NCI-H187 treated with DMSO at 0.1 percent for 48 hours (cell line): Measurements from ENCODE around the gene RALGPS1.

Experiments used
- DNase-seq: peaks from one replicate; lab custom pipeline; 2025; lab: John Stamatoyannopoulos, UW

The RALGPS1 gene

DNA sequence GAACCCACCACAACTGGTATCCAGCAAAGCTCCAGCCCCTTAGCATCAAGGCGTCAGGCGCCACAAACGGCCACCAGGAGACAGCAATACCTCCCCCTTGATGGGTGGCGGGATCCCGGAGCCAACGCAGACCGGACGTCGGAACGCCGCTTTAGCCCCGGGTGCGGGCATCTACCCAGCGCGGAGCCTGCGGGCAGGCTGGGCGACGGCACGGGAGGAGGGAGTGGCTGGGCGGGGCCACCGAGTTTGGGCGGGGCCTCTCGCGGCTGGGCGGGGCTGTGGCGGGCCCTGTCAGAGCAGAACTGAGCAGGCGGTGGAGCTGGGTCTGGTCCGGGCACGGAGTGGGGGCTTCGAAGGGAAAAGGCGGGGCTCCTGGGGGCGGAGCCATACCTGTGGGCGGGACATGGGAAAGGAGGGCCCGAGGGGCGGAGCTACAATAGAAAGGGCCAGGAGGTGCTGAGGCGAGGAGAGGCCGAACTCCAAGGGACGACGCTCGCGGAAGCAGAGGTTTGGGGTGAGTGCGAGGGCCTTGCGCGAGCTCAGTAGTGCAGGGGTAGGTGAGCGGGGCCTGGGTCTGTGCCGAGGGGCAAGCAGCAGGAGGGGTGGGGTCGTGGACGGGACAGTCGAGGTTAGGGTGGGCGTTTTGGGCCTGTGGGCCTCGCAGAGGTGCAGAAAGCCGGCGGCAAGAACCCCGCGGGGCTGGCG is 309.7 kb downstream of the RALGPS1 start:
- no peak for DNase-seq

DNA sequence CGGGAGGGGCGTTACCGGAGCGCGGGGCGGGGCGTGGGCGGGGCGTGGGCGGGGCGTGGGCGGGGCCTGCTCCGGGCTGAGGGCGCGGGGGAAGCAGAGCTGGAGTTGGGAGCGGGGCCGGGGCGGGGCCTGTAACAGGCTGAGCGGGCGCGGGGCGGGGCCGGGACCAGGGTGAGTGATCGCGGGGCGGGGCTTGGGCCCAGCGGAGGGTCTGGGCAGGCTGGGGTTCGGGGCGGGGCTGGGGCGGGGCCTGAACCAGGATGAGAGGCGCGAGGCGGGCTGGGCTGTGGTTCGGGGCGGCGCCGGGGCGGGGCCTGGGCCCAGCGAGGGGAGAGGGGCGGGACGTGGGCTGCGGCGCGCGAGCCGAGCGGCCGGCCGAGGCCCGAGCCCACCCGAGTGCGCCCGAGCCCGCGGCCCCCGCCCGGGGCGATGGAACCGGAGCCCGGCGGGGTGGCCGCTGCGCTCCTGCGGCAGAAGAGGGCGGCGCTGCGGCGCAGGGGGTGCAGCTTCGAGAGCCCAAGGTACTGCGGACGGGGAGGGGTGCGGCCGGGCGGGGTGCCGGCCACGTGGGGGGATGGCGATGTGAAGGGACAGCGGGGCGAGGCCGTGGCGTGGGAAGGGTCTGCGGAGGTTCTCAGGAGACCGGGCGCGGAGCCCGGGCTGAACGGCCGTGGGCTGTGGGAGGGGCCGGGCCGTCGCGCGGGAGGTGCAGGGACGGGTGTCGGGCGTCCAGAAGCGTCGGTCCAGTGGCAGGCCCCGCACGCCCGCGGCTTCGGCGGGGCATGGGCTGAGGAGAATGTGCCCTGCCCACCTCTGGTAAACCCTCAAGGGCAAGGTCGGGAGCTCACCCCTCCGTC is 310.5 kb downstream of the RALGPS1 start:
- DNase-seq = peak; percentile 22

DNA sequence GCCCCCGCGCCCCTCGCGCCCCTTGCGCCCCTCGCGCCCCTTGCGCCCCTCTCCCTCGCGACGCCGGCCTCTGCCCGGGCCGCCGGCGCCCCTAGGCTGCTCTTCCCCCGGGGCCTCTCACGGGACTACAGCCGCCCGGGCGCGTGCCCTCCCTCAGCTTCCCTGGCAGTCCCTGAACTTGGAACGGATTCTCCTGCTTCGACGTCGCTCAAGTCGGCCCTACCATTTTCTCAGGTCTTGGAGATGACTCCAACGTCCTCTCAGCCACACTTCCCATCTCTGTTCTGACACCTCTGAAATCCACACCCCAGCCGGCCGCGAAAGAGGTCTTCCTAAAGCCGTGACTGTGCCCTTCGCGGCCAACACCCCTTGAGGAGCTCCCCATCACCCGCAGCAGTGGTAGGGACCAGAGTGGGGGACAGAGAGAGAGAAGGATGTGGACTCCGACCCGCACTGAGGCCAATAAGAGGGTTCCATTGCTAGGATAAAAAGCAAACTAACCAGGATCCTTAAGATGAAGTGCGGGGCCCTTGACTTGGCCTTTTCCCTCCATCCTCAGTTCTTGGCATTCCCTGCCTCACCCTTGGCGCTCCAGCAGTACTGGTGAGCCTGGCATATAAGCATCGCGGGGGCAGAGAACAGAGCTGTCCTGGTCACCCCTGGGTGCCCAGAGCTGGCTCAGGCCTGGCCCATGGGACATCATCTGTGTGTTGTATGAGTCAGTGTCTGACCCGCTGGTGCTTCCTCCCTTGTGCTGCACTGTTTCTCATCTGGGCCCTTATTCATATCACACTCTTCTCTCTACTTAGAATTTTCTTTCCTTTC is 311.4 kb downstream of the RALGPS1 start:
- DNase-seq = no peak

GRCh38 chr9:127229691-127230417 is 315.3 kb downstream of the RALGPS1 start:
- no peak for DNase-seq

- DNase-seq = no peak
Observed at GRCh38 chr9:127231666-127232065, 317.1 kb downstream of the RALGPS1 start.

GRCh38 chr9:127232833-127233549 is 318.4 kb downstream of the RALGPS1 start:
- DNase-seq = no peak

DNA sequence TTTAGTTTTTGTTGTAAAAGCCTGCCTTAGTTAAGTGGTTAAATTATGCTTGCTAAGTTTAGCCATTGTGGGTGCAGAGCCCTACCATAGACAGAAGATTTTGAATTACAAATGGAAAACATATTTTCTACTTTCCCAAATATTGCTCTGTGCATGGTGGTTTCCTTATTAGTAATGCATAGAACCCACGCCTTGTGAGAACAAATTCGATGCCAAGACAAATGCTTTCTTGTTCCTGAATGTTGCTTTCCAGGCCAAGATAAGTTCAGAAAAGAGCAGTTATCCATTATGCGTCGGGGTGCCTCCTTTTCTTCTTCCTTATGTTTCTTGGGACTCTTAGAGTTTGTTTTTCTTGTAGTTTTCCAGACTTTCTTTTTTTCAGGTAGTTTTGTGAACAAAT is 319.0 kb downstream of the RALGPS1 start:
- DNase-seq = no peak

DNA sequence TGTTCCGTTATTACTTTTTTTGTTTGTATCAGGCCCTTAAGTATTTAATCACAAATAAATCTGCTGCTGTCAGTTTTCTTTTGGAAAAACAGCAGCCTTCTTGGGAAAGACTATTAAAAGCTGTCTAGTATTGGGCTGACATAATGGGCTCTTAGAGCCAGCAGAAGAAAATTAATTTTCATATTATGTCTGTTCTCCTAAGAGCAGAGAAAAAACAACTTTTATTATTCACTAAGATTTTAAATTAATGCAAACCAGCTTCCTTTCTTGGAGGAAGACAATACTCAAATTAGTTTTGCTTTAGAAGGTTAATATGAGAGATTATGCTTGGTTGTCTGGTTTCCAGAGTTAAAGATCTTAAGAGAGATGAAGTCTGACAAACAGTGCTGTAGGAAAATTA is 319.4 kb downstream of the RALGPS1 start:
- DNase-seq = no peak

- DNase-seq = no peak
Observed at GRCh38 chr9:127237801-127238200, 323.2 kb downstream of the RALGPS1 start.

DNA sequence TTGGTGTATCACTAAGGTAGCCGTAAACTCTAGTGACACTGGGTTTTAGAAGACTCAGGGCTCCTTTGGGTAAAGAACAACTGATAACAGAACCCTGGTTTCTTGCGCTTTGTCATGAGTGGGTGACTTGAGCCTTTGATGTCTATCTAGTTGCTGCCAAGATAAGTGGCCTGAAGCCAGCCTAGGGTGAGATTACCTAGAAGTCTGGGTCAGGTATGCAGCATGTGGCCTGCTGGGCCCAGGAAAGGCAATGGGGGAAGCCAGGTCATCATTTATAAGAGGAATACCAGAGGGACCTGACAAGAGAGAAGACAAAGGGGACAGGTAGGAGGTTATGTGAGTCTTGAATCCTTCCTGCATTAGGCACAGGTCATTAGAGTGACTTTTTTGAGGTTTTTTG is 326.8 kb downstream of the RALGPS1 start:
- no peak for DNase-seq

DNA sequence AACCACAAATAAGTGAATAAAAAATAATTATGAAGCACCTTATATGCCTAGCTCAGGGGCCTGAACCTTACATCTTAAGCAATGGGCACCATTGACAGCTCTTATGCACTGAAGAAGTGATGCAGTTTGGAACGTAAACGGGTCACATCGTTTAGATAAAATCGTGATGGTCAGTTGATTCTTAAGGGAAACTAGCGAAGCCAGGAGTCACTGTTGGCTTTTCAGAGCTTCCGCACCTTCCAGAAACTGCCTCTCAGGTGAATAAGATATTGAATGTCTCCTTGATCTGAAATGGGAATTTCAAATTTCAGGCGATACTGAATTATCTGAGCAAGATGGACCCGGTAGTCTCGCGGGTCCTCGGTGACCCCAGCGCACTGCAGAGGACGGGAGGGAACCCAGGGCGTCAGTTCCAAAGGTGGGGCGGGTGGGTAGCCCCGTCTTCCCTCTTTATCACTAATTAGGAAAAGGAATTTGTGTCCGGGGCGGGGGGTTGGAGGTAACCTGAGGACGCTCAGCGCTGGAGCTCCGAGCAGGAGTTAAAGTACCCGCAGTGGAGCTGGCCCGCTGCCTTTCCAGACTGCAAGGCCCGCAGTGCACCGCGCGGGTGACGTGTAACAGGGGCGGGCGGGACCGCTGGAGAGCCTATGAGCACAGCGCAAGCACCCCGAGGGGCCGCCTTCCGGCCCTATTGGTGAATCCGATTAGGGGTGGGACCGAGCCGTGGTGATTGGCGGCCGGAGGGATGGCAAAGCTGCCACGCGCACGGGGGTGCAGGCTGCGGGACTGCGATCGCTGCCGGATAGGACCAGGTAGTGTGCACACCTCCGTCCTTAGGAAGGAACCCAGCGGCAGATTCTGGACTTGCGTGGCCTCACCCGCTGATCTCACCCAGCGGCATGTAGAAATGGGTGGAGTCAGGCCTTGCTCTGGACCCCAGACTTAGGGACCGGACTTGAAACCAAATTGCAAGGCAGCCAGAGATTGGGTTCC is 330.3 kb downstream of the RALGPS1 start:
- peak; percentile 30 for DNase-seq

DNA sequence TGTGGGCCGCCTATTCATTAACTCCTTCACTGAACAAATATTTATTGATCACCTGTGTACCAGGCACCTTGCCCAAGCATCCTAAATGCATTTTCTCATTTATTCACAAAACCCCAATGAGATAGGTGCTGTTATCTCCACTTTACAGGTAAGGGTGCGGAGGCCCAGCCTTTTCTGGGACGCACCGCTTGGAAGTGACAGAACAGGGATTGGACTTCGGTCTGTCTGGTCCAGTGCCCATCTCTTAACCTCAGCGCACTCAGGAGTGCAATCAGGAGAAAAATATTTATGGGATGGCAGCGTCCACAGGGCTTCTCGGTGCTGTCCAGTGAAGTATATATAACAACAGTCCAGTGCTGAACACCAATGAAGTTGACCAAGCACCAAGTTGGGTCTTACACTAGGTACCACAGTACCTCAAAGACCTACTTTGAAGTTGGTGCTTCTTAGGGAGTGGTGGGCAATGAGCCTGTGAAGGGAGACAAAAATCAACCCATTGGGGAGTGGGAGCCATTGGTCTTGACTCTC is 331.1 kb downstream of the RALGPS1 start:
- no peak for DNase-seq

- DNase-seq = no peak
Observed at GRCh38 chr9:127248241-127248640, 333.7 kb downstream of the RALGPS1 start.

DNA sequence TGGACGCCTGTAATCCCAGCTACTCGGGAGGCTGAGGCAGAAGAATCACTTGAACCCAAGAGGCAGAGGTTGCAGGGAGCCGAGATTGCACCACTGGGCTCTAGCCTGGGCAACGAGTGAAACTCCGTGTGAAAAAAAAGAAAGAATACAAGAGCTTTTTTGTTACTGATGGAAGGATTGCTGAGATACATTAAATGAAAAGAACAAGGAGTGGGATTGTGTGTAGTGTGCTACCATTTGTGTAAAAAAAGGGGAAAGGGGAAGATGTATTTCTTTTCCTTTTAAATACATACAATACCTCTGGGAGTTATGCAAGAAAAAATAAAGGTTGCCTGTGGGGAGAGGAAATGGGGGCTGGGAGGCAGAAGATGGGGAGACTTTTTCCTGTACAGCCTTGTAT is 335.3 kb downstream of the RALGPS1 start:
- DNase-seq = no peak

GRCh38 chr9:127250896-127251391 is 336.4 kb downstream of the RALGPS1 start:
- DNase-seq = no peak

- DNase-seq = no peak
Observed at GRCh38 chr9:127252410-127253318, 338.1 kb downstream of the RALGPS1 start.

DNA sequence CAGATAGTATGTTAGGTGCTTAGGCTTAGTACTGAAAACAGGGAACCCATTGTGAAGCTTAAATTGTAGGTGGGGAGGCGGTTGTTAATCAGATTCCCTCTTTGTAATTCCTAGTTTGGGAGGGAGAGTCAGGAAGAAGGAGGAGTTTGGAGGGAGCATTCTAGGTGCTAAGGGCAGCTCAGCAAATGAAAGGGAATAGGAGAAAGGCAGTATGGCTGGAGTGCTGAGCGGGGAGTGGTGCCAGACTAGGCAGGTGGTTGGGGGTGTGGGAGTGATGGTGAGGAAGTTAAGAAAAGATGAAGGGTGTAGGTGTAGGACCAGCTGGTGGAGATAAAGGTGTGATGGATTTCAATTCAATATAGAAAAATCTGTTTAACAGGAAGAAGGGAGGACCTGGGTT is 338.9 kb downstream of the RALGPS1 start:
- DNase-seq = no peak

DNA sequence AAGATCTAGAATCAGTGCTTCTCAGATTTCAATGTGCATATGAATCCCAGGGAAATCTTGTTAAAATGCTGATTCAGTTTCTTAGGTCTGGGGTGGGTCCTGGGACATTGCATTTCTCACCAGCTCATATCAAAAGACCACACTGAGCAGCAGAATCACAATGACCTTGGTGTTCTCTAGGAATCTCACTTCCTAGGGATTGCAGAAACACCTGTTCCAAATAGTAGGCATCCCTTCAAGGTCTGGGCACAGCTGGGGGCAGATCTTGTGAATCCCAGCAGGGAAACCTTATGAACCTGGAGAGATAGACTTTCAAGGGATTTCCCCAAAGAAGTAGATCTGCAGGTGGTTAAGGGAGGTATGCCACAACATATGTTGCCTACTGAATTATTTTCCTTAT is 341.1 kb downstream of the RALGPS1 start:
- DNase-seq = no peak
